Adrenal gland (tissue), 5 donors: Measurements from ENCODE around the gene CDH6.

ENCODE experiments used
- CTCF ChIP-seq, 6 experiments: fragments of 450-650 bp in 4 of 6; fragments of 200-600 bp in 2 of 6; sonication (generic) in 1 of 6; IDR thresholded peaks; 1 replicate in 5 of 6; 2 replicates in 1 of 6; pipeline versions ENCODE4 v1.5.1 to v1.8.0; 2016 to 2021; ENCODE audit warnings: antibody characterized with exemption in 6 of 6, mild to moderate bottlenecking in 2 of 6, moderate library complexity in 1 of 6
- POLR2A ChIP-seq, 2 donors: fragments of 450-650 bp; IDR thresholded peaks; one replicate each; pipeline ENCODE4 v1.6.1; 2017; ENCODE audit warnings: antibody characterized with exemption in 2 of 2, mild to moderate bottlenecking in 2 of 2, moderate library complexity in 1 of 2
- donor health status: DM: no; HTN: no; CAD: no.

DNA sequence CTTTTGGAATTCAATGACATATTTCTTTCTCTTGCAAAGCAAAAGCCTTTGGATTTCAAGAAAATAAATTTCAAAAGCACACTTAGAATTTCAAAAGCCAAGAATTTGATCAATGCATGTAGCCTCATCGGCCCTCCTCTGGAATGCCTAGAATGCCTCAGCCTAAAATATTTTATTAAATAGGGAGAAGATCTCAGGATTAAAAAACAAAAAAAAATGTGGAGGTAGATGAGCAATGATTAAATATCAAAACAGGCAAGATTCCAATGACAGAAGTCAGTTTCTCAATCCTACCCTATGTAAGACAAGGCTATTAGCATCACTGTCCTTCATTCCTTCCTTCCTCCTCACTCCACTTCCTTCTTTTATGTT is 169.0 kb downstream of the CDH6 start:
- TF ChIP-seq CTCF (IDR thresholded peaks at IDR 0.05), result no peak
- no peak for TF ChIP-seq POLR2A (IDR thresholded peaks at IDR 0.05)
